ENCODE data around the gene LYPD3.

LYPD3 gene

DNA sequence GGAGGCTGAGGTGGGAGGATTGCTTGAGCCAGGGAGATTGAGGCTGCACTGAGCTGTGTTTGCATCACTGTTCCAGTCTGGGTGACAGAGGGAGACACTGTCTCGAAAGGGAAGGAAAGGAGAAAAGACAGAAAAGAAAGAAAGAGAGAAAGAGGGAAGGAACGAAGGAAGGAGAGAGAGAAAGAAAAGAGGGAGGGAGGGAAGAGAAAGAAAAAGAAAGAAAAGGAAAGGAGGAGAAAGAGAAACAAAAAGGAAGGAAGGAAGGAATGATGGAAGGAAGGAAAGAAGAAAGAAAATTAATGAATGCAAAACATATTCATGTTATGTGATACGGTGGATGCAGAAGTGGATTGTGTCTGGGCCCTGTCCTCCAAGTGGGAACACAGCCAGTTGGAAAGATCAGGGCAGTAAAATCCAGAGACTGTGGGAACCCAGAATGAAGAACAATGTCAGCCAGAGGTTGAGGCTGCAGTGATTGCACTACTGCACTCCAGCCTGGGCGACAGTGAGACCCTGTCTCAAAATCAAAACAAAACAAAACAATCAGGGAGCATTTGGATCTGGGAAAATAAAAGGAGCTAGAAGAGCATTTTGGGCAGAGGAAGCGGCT, 32.9 kb upstream of the LYPD3 start:
- DNase-seq (ENCODE audit: extremely low read depth, low read depth): no peak
- no peak for TF ChIP-seq CTCF (IDR thresholded peaks at IDR 0.05; ENCODE audit: low read depth, low read length, missing control alignments)

GRCh38 chr19:43496960-43497359, 31.6 kb upstream of the LYPD3 start:
- TF ChIP-seq CTCF (IDR thresholded peaks at IDR 0.05; ENCODE audit: low read depth, low read length, missing control alignments): no peak
- H3K4me3 ChIP-seq (replicated peaks; ENCODE audit: low read depth, low read length): no peak overlapping the region
- no peak for DNase-seq (ENCODE audit: extremely low read depth, low read depth)

More for the DNA sequence above, 32.9 kb upstream of the LYPD3 start:
- no peak overlapping the region for H3K4me3 ChIP-seq (replicated peaks; ENCODE audit: low read depth, low read length)

GRCh38 chr19:43495082-43495481, 29.7 kb upstream of the LYPD3 start:
- no peak overlapping the region for H3K4me3 ChIP-seq (replicated peaks; ENCODE audit: low read depth, low read length)
- no peak for DNase-seq (ENCODE audit: extremely low read depth, low read depth)
- no peak for TF ChIP-seq CTCF (IDR thresholded peaks at IDR 0.05; ENCODE audit: low read depth, low read length, missing control alignments)

DNA sequence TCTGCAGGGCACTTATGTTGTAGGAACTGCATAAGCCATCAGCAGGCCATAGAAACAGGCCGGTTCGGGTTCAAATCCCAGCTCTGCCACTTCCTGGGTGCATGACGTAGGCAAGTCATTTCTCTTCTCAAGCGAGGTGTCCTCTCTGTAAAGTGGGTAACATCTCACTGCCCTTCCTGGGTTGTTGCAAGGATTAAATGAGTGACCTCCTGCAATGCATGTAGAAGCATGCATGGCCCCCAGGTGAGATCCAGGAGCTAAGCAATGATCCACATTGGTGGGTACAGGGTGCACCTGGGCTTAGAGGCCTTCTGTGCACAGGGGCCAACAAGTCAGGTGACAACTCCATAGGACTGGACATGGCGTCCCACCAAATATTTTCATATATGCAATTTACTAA, 25.4 kb upstream of the LYPD3 start:
- no peak for TF ChIP-seq CTCF (IDR thresholded peaks at IDR 0.05; ENCODE audit: low read depth, low read length, missing control alignments)
- no peak for DNase-seq (ENCODE audit: extremely low read depth, low read depth)
- no peak overlapping the region for H3K4me3 ChIP-seq (replicated peaks; ENCODE audit: low read depth, low read length)

- no peak for DNase-seq (ENCODE audit: extremely low read depth, low read depth)
- no peak for TF ChIP-seq CTCF (IDR thresholded peaks at IDR 0.05; ENCODE audit: low read depth, low read length, missing control alignments)
- no peak overlapping the region for H3K4me3 ChIP-seq (replicated peaks; ENCODE audit: low read depth, low read length)
Observed at GRCh38 chr19:43489979-43490599, 24.7 kb upstream of the LYPD3 start.

DNA sequence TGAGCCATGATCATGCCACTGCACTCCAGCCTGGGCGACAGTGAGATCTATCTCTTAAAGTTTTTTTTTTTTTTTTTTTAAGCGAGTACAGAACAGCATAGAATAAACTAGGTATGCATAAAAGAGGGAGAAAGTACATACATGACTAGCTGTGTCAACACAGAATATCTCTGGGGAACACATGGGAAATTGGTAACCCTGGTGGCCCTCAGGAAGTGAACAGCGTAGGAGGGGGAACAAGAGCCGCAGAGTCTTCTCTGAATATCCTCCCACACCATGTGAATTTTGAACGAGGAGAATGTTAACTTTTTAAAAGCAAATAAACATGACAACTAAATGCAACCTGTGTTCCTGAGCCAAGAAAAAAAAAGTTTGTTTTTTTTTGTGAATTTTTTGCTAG, 23.9 kb upstream of the LYPD3 start:
- no peak for TF ChIP-seq CTCF (IDR thresholded peaks at IDR 0.05; ENCODE audit: low read depth, low read length, missing control alignments)
- DNase-seq (ENCODE audit: extremely low read depth, low read depth): no peak
- H3K4me3 ChIP-seq (replicated peaks; ENCODE audit: low read depth, low read length): no peak overlapping the region

GRCh38 chr19:43488179-43488578, 22.8 kb upstream of the LYPD3 start:
- TF ChIP-seq CTCF (IDR thresholded peaks at IDR 0.05; ENCODE audit: low read depth, low read length, missing control alignments): no peak
- DNase-seq (ENCODE audit: extremely low read depth, low read depth): no peak
- no peak overlapping the region for H3K4me3 ChIP-seq (replicated peaks; ENCODE audit: low read depth, low read length)
